AG04450 (cell line): ENCODE measurements around the gene COIL. TPM values are rescaled to one million over a fixed set of nuclear protein-coding genes. Genes with fewer than 3 reads are reported as not detected.
"Not testable (repeated sequence)": the region's sequence is repeated elsewhere in the genome, so short reads cannot be mapped to it uniquely, and the experiment has no call there.

Experiments
- CTCF ChIA-PET: fragments of 300-600, 350-600 bp; formaldehyde crosslinking; extraction: SDS; loops from one replicate; lab custom pipeline; 2022; ENCODE audit warnings: antibody characterized with exemption, inconsistent platforms; lab: Charles Lee
- POLR2A ChIA-PET: fragments of 350-600 bp; formaldehyde crosslinking; extraction: SDS; loops from one replicate; lab custom pipeline; 2021; ENCODE audit warnings: antibody characterized with exemption, inconsistent platforms; lab: Yijun Ruan, JAX
- DNase-seq: peaks from one replicate; pipeline ENCODE4 v3.0.0-alpha.2; 2011; ENCODE audit warnings: low read depth, low spot score
- H3K27ac ChIP-seq: one replicate; pipeline ENCODE4 v1.5.1; 2012; ENCODE audit warnings: low read depth, low read length, control low read depth
- H3K27me3 ChIP-seq: one replicate; pipeline ENCODE4 v1.6.0; 2012; ENCODE audit warnings: low read length; ENCODE audit not compliant: control insufficient read depth, insufficient read depth
- H3K4me3 ChIP-seq: 2 replicates; pipeline ENCODE4 v1.5.1; 2011; ENCODE audit warnings: mild to moderate bottlenecking, low read depth, low read length, control low read depth
- H3K9me3 ChIP-seq: 2 replicates; pipeline ENCODE4 v1.5.1; 2012; ENCODE audit warnings: low read length; ENCODE audit not compliant: control insufficient read depth, insufficient read depth
- polyA plus RNA-seq: library from polyadenylated mRNA; depleted of rRNA; stranded (reverse); fragments of >200 nt; gene quantifications from 2 replicates; pipeline ENCODE4 v1.2.3, GENCODE V29; 2011
- TF ChIP-seq, protein P1 (sequence below): IDR thresholded peaks from 2 replicates; pipeline ENCODE4 v1.5.1; 2011; ENCODE audit warnings: low read depth, low read length, control low read depth, inconsistent platforms

COIL gene
- polyA plus RNA-seq, 1 experiment: 8.2 TPM

DNA sequence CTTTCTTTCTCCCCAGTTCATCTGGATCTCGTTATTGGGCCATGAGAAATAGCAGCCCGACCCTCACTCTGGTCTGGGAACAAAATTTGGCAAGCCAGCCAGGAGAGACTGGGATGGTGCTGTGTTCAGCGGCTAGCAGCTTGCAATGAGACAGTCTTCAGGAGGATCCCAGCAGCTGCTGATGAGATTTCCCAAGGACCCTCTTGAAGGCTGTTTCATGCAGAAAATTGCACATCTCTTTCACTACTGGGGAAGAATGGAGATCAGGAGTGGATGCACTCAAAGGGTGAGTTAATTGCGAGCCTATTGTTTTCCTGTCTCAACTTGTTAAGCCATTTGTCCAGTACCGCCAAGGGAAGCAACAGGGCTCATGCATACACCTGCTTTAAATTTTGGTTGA, 5.5 kb upstream of the COIL start:
- POLR2A ChIA-PET: no interaction called here
- no peak overlapping the region for H3K4me3 ChIP-seq

GRCh38 chr17:56965681-56966080, 4.8 kb upstream of the COIL start:
- H3K9me3 ChIP-seq, DNase-seq, H3K27ac ChIP-seq, H3K27me3 ChIP-seq, H3K4me3 ChIP-seq, POLR2A ChIA-PET: not testable (repeated sequence)
- CTCF ChIA-PET: interaction anchor here (1.1 kb wide), 1 partner anchor 26 kb away, joined by 3 read pairs; no protein-coding TSS in a partner anchor

More for the DNA sequence above, 5.5 kb upstream of the COIL start:
- Histone ChIP-seq H3K27ac (no peak overlapping the region), H3K27me3 (peaks cover 4% of the 10 kb centered on the region), H3K9me3 (peaks cover 3% of the 10 kb centered on the region; the same call in 1 of the 2 replicates)
- TF ChIP-seq, protein P1, sequence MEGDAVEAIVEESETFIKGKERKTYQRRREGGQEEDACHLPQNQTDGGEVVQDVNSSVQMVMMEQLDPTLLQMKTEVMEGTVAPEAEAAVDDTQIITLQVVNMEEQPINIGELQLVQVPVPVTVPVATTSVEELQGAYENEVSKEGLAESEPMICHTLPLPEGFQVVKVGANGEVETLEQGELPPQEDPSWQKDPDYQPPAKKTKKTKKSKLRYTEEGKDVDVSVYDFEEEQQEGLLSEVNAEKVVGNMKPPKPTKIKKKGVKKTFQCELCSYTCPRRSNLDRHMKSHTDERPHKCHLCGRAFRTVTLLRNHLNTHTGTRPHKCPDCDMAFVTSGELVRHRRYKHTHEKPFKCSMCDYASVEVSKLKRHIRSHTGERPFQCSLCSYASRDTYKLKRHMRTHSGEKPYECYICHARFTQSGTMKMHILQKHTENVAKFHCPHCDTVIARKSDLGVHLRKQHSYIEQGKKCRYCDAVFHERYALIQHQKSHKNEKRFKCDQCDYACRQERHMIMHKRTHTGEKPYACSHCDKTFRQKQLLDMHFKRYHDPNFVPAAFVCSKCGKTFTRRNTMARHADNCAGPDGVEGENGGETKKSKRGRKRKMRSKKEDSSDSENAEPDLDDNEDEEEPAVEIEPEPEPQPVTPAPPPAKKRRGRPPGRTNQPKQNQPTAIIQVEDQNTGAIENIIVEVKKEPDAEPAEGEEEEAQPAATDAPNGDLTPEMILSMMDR: no peak
- CTCF ChIA-PET: interaction anchor here (1.0 to 1.1 kb wide), 2 partner anchors 11 to 27 kb away, joined by 3 read pairs; no protein-coding TSS in a partner anchor
- no peak for DNase-seq

GRCh38 chr17:56965241-56965640, 4.4 kb upstream of the COIL start:
- H3K27me3 ChIP-seq, DNase-seq, POLR2A ChIA-PET: not testable (repeated sequence)

DNA sequence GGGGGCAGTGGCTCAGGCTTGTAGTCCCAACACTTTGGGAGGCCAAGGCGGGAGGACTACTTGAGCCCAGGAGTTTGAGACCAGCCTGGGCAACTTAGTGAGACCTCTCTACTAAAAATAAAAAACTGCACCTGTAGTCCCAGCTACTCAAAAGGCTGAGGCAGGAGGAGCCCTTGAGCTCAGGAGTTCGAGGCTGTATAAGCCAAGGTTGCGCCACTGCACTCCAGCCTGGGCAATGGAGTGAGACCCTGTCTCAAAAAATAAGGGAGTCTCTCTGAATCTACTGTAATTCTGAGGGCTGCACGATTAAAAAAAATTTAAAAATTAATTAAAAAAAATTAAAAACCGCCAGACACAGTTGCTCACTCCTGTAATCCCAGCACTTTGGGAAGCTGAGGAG, 3.9 kb downstream of the COIL start:
- no peak overlapping the region for H3K4me3 ChIP-seq
- ChIA-PET POLR2A (no interaction called here), CTCF (no interaction called here)
- DNase-seq: no peak
- no peak overlapping the region for H3K27ac ChIP-seq
- TF ChIP-seq, protein P1: no peak
- H3K27me3 ChIP-seq: no peaks in the 10 kb centered on the region
- no peaks in the 10 kb centered on the region for H3K9me3 ChIP-seq

More at GRCh38 chr17:56965241-56965640, 4.4 kb upstream of the COIL start:
- not testable (repeated sequence) for H3K4me3 ChIP-seq, H3K27ac ChIP-seq, H3K9me3 ChIP-seq
- CTCF ChIA-PET: interaction anchor here (1.3 kb wide), 1 partner anchor 146 kb away, joined by 5 read pairs; no protein-coding TSS in a partner anchor

DNA sequence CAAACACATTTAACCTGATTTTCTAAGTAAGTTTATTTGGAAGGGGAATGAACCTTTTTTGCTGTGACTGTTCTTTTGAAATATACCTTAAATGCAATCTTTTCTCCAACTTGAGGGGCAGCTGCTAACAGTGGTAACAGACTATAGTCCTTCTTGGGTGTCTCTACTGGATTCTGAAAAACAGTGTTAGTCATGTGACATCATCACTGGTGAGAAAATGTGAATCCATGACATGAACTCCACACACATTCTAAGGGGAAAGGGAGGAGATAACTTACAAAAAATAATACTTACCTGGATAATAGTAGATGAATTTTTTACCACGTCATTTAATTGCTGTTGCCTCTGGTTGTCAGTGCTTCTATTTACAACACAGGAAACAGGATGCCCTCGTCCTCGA, 11.3 kb downstream of the COIL start:
- TF ChIP-seq, protein P1: no peak
- no peak for DNase-seq
- ChIA-PET POLR2A (no interaction called here), CTCF (interaction anchor here (1.0 to 1.5 kb wide), 2 partner anchors 10 to 130 kb away, joined by 4 to 5 read pairs; no protein-coding TSS in a partner anchor)
- Histone ChIP-seq H3K27ac (no peak overlapping the region), H3K4me3 (no peak overlapping the region), H3K27me3 (no peaks in the 10 kb centered on the region), H3K9me3 (no peaks in the 10 kb centered on the region)

DNA sequence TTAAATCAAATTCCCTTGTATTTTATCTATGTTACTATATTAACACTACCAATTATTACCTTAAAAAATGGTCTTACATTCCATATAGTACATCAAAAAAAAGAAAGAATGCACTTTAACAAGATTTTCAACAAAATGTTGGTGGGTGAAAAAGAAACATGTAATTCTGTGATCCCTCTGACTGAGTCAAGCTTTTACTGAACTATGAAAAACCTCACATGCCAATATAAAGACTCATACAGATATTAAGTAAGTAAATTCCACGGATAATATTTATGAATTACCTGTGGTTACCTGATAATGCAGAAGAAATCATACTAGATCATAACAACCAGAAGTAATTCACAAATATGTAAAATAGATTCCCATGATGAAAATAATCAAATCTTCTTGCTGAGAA, 12.4 kb downstream of the COIL start:
- no peak for DNase-seq
- Histone ChIP-seq H3K4me3 (no peak overlapping the region), H3K27me3 (no peaks in the 10 kb centered on the region), H3K9me3 (no peaks in the 10 kb centered on the region), H3K27ac (no peak overlapping the region)
- POLR2A ChIA-PET: no interaction called here
- TF ChIP-seq, protein P1: no peak
- CTCF ChIA-PET: interaction anchor here (1.0 to 1.5 kb wide), 2 partner anchors 9 to 129 kb away, joined by 4 to 5 read pairs; no protein-coding TSS in a partner anchor
